HepG2 (cell line): Measurements from ENCODE around the gene S100P. TPM values are rescaled to one million over a fixed set of nuclear protein-coding genes. Genes with fewer than 3 reads are reported as not detected.
A peak's percentile ranks its signal among the peaks of the same experiment; 100 is the strongest.

Experiments
- ELF4 ChIP-seq: sonication (generic); formaldehyde crosslinking; IDR thresholded peaks from 2 replicates; pipeline ENCODE4 v1.5.0; 2020; ENCODE audit warnings: missing genetic modification reagents, mild to moderate bottlenecking, moderate library complexity, borderline replicate concordance
- GFI1 ChIP-seq: sonication (generic); formaldehyde crosslinking; IDR thresholded peaks from 2 replicates; pipeline ENCODE4 v1.5.0; 2020; ENCODE audit warnings: missing genetic modification reagents, mild to moderate bottlenecking, borderline replicate concordance
- HMGXB3 ChIP-seq: sonication (generic); formaldehyde crosslinking; IDR thresholded peaks from 2 replicates; pipeline ENCODE4 v1.4.0; 2020; ENCODE audit warnings: missing genetic modification reagents, borderline replicate concordance
- IRF2 ChIP-seq: IDR thresholded peaks from 2 replicates; pipeline ENCODE4 v1.6.1; 2018; ENCODE audit warnings: missing genetic modification reagents, missing compliant biosample characterization
- MED1 ChIP-seq: sonication (generic); formaldehyde crosslinking; IDR thresholded peaks from 2 replicates; pipeline ENCODE4 v1.4.0; 2020; ENCODE audit warnings: missing genetic modification reagents
- NAIF1 ChIP-seq: sonication (generic); formaldehyde crosslinking; IDR thresholded peaks from 2 replicates; pipeline ENCODE4 v1.5.0; 2020; ENCODE audit warnings: mild to moderate bottlenecking, missing genetic modification reagents, borderline replicate concordance
- NPAS2 ChIP-seq: sonication (generic); formaldehyde crosslinking; IDR thresholded peaks from 2 replicates; pipeline ENCODE4 v1.8.0; 2022; ENCODE audit warnings: mild to moderate bottlenecking, missing genetic modification reagents, borderline replicate concordance
- SATB2 ChIP-seq: sonication (generic); formaldehyde crosslinking; IDR thresholded peaks from 2 replicates; pipeline ENCODE4 v1.5.0; 2020; ENCODE audit warnings: missing genetic modification reagents
- ZBTB1 ChIP-seq: sonication (generic); formaldehyde crosslinking; IDR thresholded peaks from 2 replicates; pipeline ENCODE4 v1.4.0; 2020; ENCODE audit warnings: missing genetic modification reagents, borderline replicate concordance
- ZFX ChIP-seq: sonication (generic); formaldehyde crosslinking; IDR thresholded peaks from 2 replicates; pipeline ENCODE4 v1.4.0; 2020; ENCODE audit warnings: mild to moderate bottlenecking, low read depth, missing genetic modification reagents, moderate library complexity
- ZMAT5 ChIP-seq: sonication (generic); formaldehyde crosslinking; IDR thresholded peaks from 2 replicates; pipeline ENCODE4 v1.5.0; 2020; ENCODE audit warnings: mild to moderate bottlenecking, low read depth, missing genetic modification reagents, borderline replicate concordance
- ZNF318 ChIP-seq: sonication (generic); formaldehyde crosslinking; IDR thresholded peaks from 2 replicates; pipeline ENCODE4 v1.4.0; 2020; ENCODE audit warnings: mild to moderate bottlenecking, missing genetic modification reagents
- ZNF703 ChIP-seq: sonication (generic); formaldehyde crosslinking; IDR thresholded peaks from 2 replicates; pipeline ENCODE4 v1.5.1; 2020; ENCODE audit warnings: missing genetic modification reagents, mild to moderate bottlenecking, moderate library complexity, borderline replicate concordance
- ZNF878 ChIP-seq: sonication (generic); formaldehyde crosslinking; IDR thresholded peaks from 2 replicates; pipeline ENCODE4 v1.8.1; 2023; ENCODE audit warnings: mild to moderate bottlenecking, missing genetic modification reagents, moderate library complexity
- polyA plus RNA-seq, 8 experiments: library from polyadenylated mRNA; depleted of rRNA in 3 of 8; stranded (reverse) in 7 of 8; unstranded in 1 of 8; fragments of >200 nt; fragmentation: Illumina TruSeq in 4 of 8; extraction: Trizol in 4 of 8; gene quantifications; 2 replicates each; pipeline versions ENCODE4 v1.2.1 to v1.2.3, GENCODE V29; 2011 to 2016; ENCODE audit warnings: low read depth in 4 of 8, missing spikeins in 1 of 8, mixed read lengths in 1 of 8; ENCODE audit not compliant: insufficient read depth in 1 of 8
- total RNA-seq, 5 experiments: library from RNA; depleted of rRNA; stranded (reverse); fragments of >200 nt; fragmentation: Illumina TruSeq; extraction: Trizol; gene quantifications; 2 replicates each; pipeline ENCODE4 v1.2.3, GENCODE V29; 2016; ENCODE audit warnings: low read depth in 1 of 5

S100P gene
- total and polyA plus RNA-seq, 2 of the 13 experiments (the other 11 are each of a cell fraction or from before 2014, with no cell fraction given): 278 to 1,649 TPM

GRCh38 chr4:6693231-6694176, at the start of gene S100P (continued):
- TF ChIP-seq ZNF318 (no peak), ZFX (CRISPR knock-in tag) (peak; percentile 80; the same call in 1 of the 2 replicates), MED1 (CRISPR knock-in tag) (peak; percentile 95), SATB2 (peak; percentile 69), ZNF878 (no peak), ZNF703 (CRISPR knock-in tag) (no peak), NPAS2 (CRISPR knock-in tag) (no peak), ZMAT5 (CRISPR knock-in tag) (no peak), GFI1 (CRISPR knock-in tag) (0 out of 2 replicates have a peak, but pooled peaks have one; percentile 52), NAIF1 (CRISPR knock-in tag) (no peak; the same call in 1 of the 2 replicates), HMGXB3 (CRISPR knock-in tag) (peak; percentile 90; the same call in 1 of the 2 replicates), ELF4 (CRISPR knock-in tag) (peak; percentile 92), ZBTB1 (CRISPR knock-in tag) (no peak), IRF2 (CRISPR knock-in tag) (peak; percentile 74; the same call in 1 of the 2 replicates)
